NCI-H2227 treated with DMSO at 0.1 percent for 48 hours (cell line): ENCODE results near the gene LAMC3.

Experiments
- DNase-seq: peaks from one replicate; lab custom pipeline; 2025; lab: John Stamatoyannopoulos, UW

The LAMC3 gene

GRCh38 chr9:131117121-131117761, 108.3 kb downstream of the LAMC3 start:
- DNase-seq, result no peak

- DNase-seq, result no peak
Measured at GRCh38 chr9:131117762-131118145, 108.8 kb downstream of the LAMC3 start.

- DNase-seq, result no peak
Measured at GRCh38 chr9:131119600-131119999, 110.6 kb downstream of the LAMC3 start.

GRCh38 chr9:131120620-131121228, 111.8 kb downstream of the LAMC3 start:
- no peak for DNase-seq

GRCh38 chr9:131121346-131121745, 112.4 kb downstream of the LAMC3 start:
- DNase-seq, result no peak

- no peak for DNase-seq
Measured at GRCh38 chr9:131122158-131122557, 113.2 kb downstream of the LAMC3 start.

- no peak for DNase-seq
Measured at GRCh38 chr9:131125038-131125287, 116.0 kb downstream of the LAMC3 start.

- DNase-seq, result peak; percentile 92
Measured at GRCh38 chr9:131125288-131126058, 116.5 kb downstream of the LAMC3 start, which contains the start of gene NUP214. Gene NUP214 (plus strand): TSS chr9:131125586. CDS start chr9:131125705, 119 bp downstream.

- no peak for DNase-seq
Measured at GRCh38 chr9:131126059-131126426, 117.1 kb downstream of the LAMC3 start.

- no peak for DNase-seq
Measured at GRCh38 chr9:131129183-131129582, 120.2 kb downstream of the LAMC3 start.

- DNase-seq, result no peak
Measured at GRCh38 chr9:131138676-131139075, 129.7 kb downstream of the LAMC3 start.

GRCh38 chr9:131140112-131140511, 131.1 kb downstream of the LAMC3 start:
- DNase-seq, result no peak

- DNase-seq, result no peak
Measured at GRCh38 chr9:131140550-131140949, 131.6 kb downstream of the LAMC3 start.

- DNase-seq, result no peak
Measured at GRCh38 chr9:131142160-131142559, 133.2 kb downstream of the LAMC3 start.
